Measurements from ENCODE around the gene AIFM2.

- TF ChIP-seq, protein P1, sequence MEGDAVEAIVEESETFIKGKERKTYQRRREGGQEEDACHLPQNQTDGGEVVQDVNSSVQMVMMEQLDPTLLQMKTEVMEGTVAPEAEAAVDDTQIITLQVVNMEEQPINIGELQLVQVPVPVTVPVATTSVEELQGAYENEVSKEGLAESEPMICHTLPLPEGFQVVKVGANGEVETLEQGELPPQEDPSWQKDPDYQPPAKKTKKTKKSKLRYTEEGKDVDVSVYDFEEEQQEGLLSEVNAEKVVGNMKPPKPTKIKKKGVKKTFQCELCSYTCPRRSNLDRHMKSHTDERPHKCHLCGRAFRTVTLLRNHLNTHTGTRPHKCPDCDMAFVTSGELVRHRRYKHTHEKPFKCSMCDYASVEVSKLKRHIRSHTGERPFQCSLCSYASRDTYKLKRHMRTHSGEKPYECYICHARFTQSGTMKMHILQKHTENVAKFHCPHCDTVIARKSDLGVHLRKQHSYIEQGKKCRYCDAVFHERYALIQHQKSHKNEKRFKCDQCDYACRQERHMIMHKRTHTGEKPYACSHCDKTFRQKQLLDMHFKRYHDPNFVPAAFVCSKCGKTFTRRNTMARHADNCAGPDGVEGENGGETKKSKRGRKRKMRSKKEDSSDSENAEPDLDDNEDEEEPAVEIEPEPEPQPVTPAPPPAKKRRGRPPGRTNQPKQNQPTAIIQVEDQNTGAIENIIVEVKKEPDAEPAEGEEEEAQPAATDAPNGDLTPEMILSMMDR (IDR thresholded peaks at IDR 0.05), result no peak
- no peak for TF ChIP-seq POLR2A (IDR thresholded peaks at IDR 0.05)
Observed at GRCh38 chr10:70174058-70174741, 41.6 kb upstream of the AIFM2 start.

Measured in testis (tissue), 2 donors.